ENCODE measurements around the gene OIP5. TPM values are rescaled to one million over a fixed set of nuclear protein-coding genes. Genes with fewer than 3 reads are reported as not detected.
"Not testable (repeated sequence)": the region's sequence is repeated elsewhere in the genome, so short reads cannot be mapped to it uniquely, and the experiment has no call there.

OIP5 gene
- total and polyA plus RNA-seq, 8 donors: 1.6 to 12.2 (median 6.4) TPM

DNA sequence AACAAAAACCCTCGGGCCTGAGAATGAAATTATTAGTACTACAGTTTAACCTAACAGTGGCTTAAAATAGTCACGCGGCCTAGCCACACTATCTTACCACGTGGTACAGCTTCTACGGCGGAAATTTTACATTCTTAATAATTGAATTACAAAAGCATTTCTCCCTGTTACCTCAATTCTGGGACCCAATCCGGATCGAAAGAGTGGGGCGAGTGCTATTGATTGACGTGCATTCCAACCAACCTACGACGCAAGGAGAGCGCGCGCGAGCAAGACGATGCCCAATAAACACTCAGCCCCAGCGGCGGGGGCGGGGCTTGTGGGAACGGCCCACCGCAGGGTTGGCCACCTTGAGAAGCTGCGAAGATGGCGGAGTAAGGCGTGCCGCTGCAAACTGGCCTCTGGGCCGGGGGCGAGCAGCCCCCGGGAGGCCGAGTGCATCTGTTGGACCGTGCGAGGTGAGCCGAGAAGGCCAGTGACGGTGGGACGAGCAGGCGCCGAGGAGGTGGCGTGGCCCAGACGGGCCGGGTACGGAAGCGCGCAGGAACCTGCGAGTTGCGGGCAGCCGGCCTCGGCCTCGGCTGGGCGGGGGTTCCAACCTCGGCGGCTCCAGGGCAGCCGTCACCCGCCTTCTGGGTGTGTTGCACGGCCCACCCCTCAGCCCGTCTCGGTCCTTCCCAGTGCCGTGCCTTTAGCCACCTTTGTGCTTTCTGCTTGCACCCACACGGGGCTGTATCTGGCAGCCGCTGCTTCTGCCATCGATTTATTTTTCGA is 48.6 kb downstream of the OIP5 start:
- H3K9me3 ChIP-seq: no peaks in the 10 kb centered on the region
- intact Hi-C loops (cut with DNase I): no loop called here
- TF ChIP-seq CTCF (IDR thresholded peaks at IDR 0.05): no peak

DNA sequence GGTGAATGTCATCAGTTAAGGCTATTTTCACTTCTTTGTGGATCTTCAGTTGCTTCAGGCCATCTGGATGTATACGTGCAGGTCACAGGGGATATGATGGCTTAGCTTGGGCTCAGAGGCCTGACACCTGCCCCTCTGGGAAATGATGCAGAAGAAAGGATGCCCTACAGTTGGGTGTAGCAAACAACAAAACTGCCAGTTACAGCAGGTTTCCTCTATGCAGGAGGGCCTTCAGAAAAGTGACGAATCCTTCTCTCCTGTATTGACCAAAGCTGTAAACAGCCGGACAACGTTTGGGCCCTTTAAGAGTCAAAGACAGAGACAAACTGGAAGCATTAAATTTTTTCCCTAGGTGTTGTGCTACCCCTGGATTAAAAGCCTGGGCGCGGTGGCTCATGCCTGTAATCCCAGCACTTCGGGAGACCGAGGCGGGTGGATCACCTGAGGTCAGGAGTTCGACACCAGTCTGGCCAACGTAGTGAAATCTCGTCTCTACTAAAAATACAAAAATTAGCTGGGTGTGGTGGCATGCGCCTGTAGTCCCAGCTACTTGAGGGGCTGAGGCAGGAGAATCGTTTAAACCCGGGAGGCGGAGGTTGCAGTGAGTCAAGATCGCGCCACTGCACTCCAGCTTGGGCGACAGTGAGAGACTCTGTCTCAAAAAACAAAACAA is 49.3 kb downstream of the OIP5 start:
- peaks cover 0 to 40% of the 10 kb centered on the region in 2 donors for H3K4me1 ChIP-seq
- DNase-seq; H3K27me3 ChIP-seq; intact Hi-C loops (cut with DNase I); ATAC-seq; H3K9me3 ChIP-seq: not testable (repeated sequence)
- H3K4me3 ChIP-seq: peak overlapping the region; percentile 80 to 95
- H3K27ac ChIP-seq: peak overlapping the region; percentile 85 to 90
- H3K36me3 ChIP-seq: peaks cover 0 to 50% of the 10 kb centered on the region in 2 donors

More for the DNA sequence above, 48.6 kb downstream of the OIP5 start:
- H3K27me3 ChIP-seq: no peaks in the 10 kb centered on the region
- peak overlapping the region; percentile 85 to 90 for H3K27ac ChIP-seq
- peaks cover 0 to 47% of the 10 kb centered on the region in 2 donors for H3K4me1 ChIP-seq
- DNase-seq (peak; percentile 96 to 99 (median 98)), ATAC-seq (peak; percentile 99)
- peaks cover 0 to 53% of the 10 kb centered on the region in 2 donors for H3K36me3 ChIP-seq
- H3K4me3 ChIP-seq: peak overlapping the region; percentile 80 to 95

GRCh38 chr15:41282436-41282835 is 50.0 kb downstream of the OIP5 start:
- Histone ChIP-seq H3K4me1 (peaks cover 0 to 33% of the 10 kb centered on the region in 2 donors), H3K36me3 (peaks cover 0 to 48% of the 10 kb centered on the region in 2 donors)
- ATAC-seq; intact Hi-C loops (cut with DNase I); H3K27me3 ChIP-seq; H3K27ac ChIP-seq; H3K9me3 ChIP-seq; H3K4me3 ChIP-seq; DNase-seq: not testable (repeated sequence)

DNA sequence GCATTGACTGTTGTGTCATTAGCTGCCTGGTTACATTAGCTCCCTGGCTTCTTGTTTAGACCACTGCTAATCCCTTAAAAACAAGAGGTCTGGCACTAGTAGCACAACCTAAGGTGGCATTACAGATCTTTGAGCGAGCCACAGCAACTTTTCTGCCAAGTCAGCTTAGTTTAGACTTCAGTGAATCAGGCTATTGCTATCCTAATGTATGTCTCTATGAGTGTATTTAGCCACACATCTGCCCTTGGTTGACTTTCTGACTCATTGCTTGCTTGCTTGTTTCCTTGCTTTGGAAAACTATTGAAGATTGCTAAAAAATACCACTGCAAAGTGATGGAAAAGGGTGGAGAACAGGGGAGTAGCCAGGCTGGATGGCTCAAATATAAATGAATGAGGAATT is 51.2 kb downstream of the OIP5 start:
- Histone ChIP-seq H3K9me3 (no peaks in the 10 kb centered on the region), H3K27ac (no peak overlapping the region), H3K4me3 (no peak overlapping the region), H3K4me1 (peaks cover 0 to 21% of the 10 kb centered on the region in 2 donors), H3K36me3 (peaks cover 0 to 48% of the 10 kb centered on the region in 2 donors), H3K27me3 (no peaks in the 10 kb centered on the region)
- DNase-seq: no peak
- TF ChIP-seq CTCF (IDR thresholded peaks at IDR 0.05): no peak
- intact Hi-C loops (cut with DNase I): no loop called here
- ATAC-seq: no peak

DNA sequence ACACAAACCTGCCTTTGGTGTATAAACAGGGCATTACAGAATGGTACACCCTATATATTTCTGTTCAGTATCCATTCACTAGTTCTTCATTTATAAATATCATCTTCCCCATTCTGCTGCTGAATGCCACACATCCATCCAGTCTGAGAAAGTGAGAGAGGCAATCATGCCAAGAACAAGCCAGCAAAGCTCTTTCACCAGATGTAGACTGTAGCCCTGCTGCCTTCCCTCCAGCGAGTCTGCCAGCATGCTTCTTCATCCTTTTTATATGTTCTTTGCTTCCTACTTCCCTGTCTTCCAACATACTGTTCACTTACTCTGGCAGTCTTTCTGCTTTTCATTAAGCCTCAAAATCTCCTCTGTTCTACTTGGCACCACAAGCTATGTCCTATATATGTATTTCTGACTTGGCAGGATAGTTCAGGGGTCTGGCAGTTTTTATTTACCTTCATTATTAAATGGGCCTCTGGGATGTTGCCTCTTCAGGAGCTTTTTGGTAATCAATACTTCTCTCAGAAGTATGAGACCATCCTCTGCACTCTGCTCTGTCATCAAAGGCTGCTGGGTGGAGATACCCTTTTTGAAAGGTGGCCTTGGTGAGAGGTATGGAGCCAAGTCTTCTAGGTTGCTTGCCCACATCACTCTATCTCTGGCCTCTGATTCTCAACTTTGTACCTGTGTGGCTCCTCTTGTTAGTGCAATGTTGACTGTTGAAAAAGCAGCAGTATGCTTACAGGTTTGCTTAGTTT is 52.7 kb downstream of the OIP5 start:
- Histone ChIP-seq H3K4me3 (no peak overlapping the region), H3K9me3 (no peaks in the 10 kb centered on the region), H3K4me1 (peaks cover 0 to 6% of the 10 kb centered on the region in 2 donors), H3K27ac (no peak overlapping the region), H3K27me3 (no peaks in the 10 kb centered on the region), H3K36me3 (peaks cover 0 to 52% of the 10 kb centered on the region in 2 donors)
- TF ChIP-seq CTCF (IDR thresholded peaks at IDR 0.05): no peak
- DNase-seq (no peak), ATAC-seq (no peak)
- intact Hi-C loops (cut with DNase I): no loop called here

DNA sequence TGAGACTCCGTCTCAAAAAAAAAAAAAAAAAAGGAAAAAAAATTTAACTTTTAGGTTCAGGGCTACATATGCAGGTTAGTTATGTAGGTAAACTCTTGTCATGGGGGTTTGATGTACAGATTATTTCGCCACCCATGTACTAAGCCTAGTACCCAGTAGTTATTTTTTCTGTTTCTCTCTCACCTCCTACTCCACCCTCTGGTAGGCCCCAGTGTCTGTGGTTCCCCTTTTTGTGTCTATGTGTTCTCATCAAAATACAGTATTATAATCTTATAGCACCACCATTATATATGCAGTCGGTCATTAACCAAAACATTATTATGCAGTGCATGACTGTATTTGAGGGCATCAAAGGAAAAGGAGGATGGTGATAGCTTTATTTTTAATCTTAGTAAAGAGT is 54.1 kb downstream of the OIP5 start:
- ATAC-seq (no peak), DNase-seq (no peak)
- Histone ChIP-seq H3K9me3 (no peaks in the 10 kb centered on the region), H3K27me3 (no peaks in the 10 kb centered on the region), H3K4me1 (peaks cover 0 to 4% of the 10 kb centered on the region in 2 donors), H3K36me3 (peaks cover 0 to 66% of the 10 kb centered on the region in 2 donors), H3K4me3 (no peak overlapping the region), H3K27ac (no peak overlapping the region)
- no peak for TF ChIP-seq CTCF (IDR thresholded peaks at IDR 0.05)
- intact Hi-C loops (cut with DNase I): no loop called here
